Activated naive CD4-positive, alpha-beta T cell treated with anti-CD3 and anti-CD28 coated beads, Interleukin-2, amount 50 U/mL, for 72 hours (primary cell): ENCODE results near the gene KLHDC9. TPM values are rescaled to one million over a fixed set of nuclear protein-coding genes. Genes with fewer than 3 reads are reported as not detected.

ENCODE experiments used
- ATAC-seq, 2 donors: fragments of 150-1000 bp; cut with Tn5 transposase; 2 replicates each; pipeline ENCODE4 v1.10.0; 2021; ENCODE audit warnings: mild to moderate bottlenecking in 2 of 2, moderate library complexity in 2 of 2
- DNase-seq, 2 donors: peaks; one replicate each; pipeline ENCODE4 v3.0.0; 2021 to 2022; ENCODE audit warnings: low spot score in 2 of 2
- H3K27ac Mint-ChIP-seq, 2 donors: one replicate each; pipeline ENCODE4 v1.8.0; 2022; ENCODE audit warnings: mild to moderate bottlenecking in 2 of 2, mixed read lengths in 2 of 2
- H3K36me3 Mint-ChIP-seq, 2 donors: one replicate each; pipeline ENCODE4 v1.8.0; 2022; ENCODE audit warnings: mixed read lengths in 2 of 2
- H3K9me3 Mint-ChIP-seq, 2 donors: one replicate each; pipeline ENCODE4 v1.8.0; 2022; ENCODE audit warnings: mixed read lengths in 2 of 2
- total RNA-seq, 2 donors: library from RNA; stranded (reverse); gene quantifications; one replicate each; pipeline ENCODE4 v1.2.3, GENCODE V29; 2022

Gene KLHDC9
- total RNA-seq, 2 donors from 2014 or later = 2.2 TPM; not detected in 1

- ATAC-seq (no peak), DNase-seq (peak in 1 of 2 donors; percentile 51)
- Mint-ChIP-seq H3K36me3 (peaks cover 23 to 28% of the 10 kb centered on the region in 2 donors), H3K27ac (peak overlapping the region; percentile 28 to 65), H3K9me3 (no peaks in the 10 kb centered on the region)
Observed at GRCh38 chr1:161071886-161072371, 26.2 kb upstream of the KLHDC9 start.

GRCh38 chr1:161072751-161073449 is 25.3 kb upstream of the KLHDC9 start:
- Mint-ChIP-seq H3K36me3 (peaks cover 14 to 19% of the 10 kb centered on the region in 2 donors), H3K9me3 (no peaks in the 10 kb centered on the region), H3K27ac (peak overlapping the region; percentile 62 to 71)
- no peak for DNase-seq
- ATAC-seq = no peak

DNA sequence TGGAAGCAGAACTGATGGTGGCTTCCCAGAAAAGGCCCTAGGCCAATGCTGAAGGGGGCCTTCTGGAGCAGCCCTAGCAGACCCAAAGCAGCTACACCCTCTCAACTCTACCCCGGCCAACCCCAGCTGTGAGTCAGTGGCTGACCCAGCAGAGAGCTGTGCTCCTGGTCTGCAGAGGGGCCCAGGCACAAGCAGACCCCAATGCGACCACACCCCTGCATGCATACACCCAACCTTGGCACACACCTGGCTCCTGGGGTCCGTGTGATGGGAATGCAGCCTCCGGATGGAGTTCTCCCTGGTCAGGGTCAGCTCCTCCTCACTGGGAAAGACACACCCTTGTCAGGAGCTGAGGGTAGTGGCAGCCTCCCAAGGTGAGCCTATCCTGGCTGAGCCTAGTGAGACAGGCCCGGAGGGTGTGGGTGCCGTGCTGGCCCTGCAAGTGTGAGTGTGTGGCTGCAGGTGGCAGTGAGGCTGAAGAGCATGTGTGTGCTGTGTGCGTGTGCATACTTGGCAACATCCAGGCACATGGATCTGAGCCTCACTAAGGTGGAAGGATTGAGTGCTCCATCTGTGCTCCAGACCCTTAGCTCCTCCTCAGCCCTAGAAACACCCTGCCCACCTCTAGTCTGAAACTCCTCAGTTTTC is 24.6 kb upstream of the KLHDC9 start:
- Mint-ChIP-seq H3K27ac (peak overlapping the region; percentile 62 to 71), H3K9me3 (no peaks in the 10 kb centered on the region), H3K36me3 (peaks cover 10 to 12% of the 10 kb centered on the region in 2 donors)
- DNase-seq (no peak), ATAC-seq (no peak)

GRCh38 chr1:161074676-161075368 is 23.3 kb upstream of the KLHDC9 start:
- H3K36me3 Mint-ChIP-seq = no peaks in the 10 kb centered on the region
- ATAC-seq = no peak
- peak overlapping the region; percentile 55 to 71 for H3K27ac Mint-ChIP-seq
- H3K9me3 Mint-ChIP-seq = no peaks in the 10 kb centered on the region
- DNase-seq = no peak

DNA sequence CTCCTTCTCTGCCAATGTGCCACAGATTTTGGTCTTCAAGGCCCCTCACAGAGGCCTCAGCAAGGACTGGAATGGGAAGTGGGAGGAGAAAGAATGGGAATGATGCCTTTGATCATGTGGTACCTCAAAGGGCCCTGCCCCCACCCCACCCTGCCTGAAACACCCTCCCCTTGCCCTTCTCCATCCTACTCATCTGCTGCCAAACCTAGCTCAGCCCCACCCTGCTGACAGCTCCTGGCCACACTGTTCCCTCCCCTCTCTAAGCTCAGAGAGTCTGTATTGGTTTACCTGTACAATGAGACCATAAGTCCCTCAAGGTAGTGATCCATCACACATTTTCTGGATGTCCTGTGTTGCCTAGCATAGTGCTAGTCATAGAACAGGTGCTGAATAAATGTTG is 21.8 kb upstream of the KLHDC9 start:
- H3K27ac Mint-ChIP-seq = no peak overlapping the region
- H3K9me3 Mint-ChIP-seq = no peaks in the 10 kb centered on the region
- H3K36me3 Mint-ChIP-seq = no peaks in the 10 kb centered on the region
- ATAC-seq (no peak), DNase-seq (no peak)

DNA sequence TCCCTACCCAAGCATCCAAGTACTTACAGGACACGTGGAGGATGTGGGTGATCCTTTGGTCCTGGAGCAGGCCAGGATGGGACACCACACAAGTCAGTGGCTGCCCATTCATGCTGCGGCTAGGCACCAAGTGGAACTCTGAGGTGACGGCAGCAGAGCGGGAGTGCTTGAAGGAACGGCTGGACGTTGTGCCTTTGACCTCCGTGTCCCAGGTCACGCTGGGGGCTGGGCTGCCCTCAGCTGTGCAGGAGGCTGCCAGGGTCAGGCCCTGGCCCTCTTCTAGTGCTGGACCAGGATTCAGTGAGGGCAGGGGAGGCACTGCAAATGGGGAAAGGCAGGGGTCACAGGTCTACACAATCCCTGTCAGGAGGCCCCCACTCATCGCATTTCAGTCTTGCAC is 20.7 kb upstream of the KLHDC9 start:
- H3K9me3 Mint-ChIP-seq = no peaks in the 10 kb centered on the region

GRCh38 chr1:161079436-161080110 is 18.6 kb upstream of the KLHDC9 start:
- ATAC-seq (no peak), DNase-seq (no peak)
- H3K9me3 Mint-ChIP-seq = no peaks in the 10 kb centered on the region
- no peak overlapping the region for H3K27ac Mint-ChIP-seq
- H3K36me3 Mint-ChIP-seq = no peaks in the 10 kb centered on the region

More for the DNA sequence above, 20.7 kb upstream of the KLHDC9 start:
- no peak overlapping the region for H3K27ac Mint-ChIP-seq
- H3K36me3 Mint-ChIP-seq = no peaks in the 10 kb centered on the region
- ATAC-seq (no peak), DNase-seq (no peak)

DNA sequence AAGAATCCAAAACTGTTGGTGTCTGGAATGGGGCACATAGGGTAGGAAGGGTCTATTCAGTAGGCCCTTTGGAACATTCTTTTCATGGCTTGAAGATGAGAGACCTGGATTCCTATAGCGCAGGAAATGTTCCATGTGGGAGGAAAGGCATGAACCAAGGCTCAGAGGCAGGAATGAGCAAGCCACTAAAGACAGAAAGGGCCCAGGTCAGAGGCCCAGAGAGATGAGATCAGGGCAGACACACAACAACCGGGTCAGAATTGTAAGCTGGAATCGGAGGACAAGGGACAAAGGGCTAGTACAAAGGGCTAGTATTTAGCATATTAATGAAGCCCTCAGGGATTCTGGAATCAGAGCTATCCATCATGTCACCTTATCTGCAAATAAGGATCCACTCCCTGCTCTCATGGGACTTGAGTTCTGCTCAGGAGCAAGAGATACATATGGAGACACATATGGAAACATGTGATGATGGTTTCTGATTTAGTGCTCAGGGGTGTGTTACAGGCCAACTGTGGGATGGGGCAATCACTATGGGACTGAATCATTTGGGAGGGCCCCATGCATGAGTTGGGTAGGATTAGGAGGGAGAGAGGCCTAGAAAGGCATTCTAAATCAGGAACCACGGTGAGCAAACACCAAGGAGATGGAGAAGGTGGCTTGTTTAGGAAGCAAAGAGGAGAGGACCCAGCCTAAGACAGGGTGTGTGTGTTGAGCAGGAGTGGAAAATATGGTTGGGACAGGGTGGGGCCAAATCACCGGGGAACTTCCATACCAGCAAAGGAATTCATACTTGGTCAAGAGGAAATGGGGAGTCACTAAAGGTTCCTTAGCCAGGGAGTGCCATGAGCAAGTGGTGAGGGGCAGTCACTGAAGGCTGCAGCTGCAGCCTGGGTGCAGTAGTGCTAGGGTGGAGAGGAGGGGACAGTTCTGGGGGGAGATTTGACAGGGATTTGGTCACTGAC is 17.4 kb upstream of the KLHDC9 start:
- H3K27ac Mint-ChIP-seq = peak overlapping the region in 1 of 2 donors; percentile 86
- H3K9me3 Mint-ChIP-seq = no peaks in the 10 kb centered on the region
- ATAC-seq (peak in 1 of 2 donors; percentile 21), DNase-seq (no peak)
- no peaks in the 10 kb centered on the region for H3K36me3 Mint-ChIP-seq

DNA sequence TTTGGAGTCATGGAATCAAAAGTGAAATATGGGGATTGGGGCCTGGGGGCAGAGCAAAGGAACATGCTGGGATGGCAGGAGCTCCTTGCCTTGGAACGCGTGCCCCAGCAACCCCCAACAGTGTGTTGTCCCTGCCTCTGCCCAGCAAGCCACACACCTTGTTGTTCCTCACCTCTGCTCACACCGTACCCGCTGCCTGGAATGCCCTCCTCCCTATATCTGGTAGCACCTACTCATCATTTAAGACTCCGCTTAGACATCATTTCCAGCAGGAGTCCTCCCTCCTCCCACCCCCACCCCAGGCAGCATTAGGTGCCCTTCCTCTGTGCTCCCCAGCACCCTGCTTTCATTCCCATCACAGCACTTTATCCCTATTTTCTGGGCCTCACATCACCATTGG is 16.6 kb upstream of the KLHDC9 start:
- DNase-seq = no peak
- H3K27ac Mint-ChIP-seq = peak overlapping the region in 1 of 2 donors; percentile 15
- H3K9me3 Mint-ChIP-seq = no peaks in the 10 kb centered on the region
- H3K36me3 Mint-ChIP-seq = no peaks in the 10 kb centered on the region
- no peak for ATAC-seq

DNA sequence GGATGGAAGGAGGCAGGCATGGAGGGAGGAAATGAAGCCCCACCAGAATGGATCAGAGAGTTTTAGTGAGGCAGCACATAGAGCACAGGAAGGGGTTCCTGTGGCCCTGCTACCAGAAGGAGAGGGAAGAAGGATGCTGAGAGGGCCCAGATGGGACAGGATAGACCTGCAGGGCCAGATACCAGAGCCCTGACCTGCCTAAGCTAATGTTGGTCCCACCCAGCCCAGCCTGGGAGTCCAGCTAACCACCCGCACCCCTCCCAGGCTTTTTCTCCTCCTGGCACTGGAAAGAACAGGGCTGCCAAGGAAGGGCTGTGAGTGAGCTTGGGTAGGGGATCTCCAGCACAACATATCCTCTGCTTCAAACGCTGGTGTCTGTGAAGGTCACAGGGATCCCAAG is 15.7 kb upstream of the KLHDC9 start:
- Mint-ChIP-seq H3K9me3 (no peaks in the 10 kb centered on the region), H3K27ac (no peak overlapping the region), H3K36me3 (no peaks in the 10 kb centered on the region)
- DNase-seq (no peak), ATAC-seq (no peak)

DNA sequence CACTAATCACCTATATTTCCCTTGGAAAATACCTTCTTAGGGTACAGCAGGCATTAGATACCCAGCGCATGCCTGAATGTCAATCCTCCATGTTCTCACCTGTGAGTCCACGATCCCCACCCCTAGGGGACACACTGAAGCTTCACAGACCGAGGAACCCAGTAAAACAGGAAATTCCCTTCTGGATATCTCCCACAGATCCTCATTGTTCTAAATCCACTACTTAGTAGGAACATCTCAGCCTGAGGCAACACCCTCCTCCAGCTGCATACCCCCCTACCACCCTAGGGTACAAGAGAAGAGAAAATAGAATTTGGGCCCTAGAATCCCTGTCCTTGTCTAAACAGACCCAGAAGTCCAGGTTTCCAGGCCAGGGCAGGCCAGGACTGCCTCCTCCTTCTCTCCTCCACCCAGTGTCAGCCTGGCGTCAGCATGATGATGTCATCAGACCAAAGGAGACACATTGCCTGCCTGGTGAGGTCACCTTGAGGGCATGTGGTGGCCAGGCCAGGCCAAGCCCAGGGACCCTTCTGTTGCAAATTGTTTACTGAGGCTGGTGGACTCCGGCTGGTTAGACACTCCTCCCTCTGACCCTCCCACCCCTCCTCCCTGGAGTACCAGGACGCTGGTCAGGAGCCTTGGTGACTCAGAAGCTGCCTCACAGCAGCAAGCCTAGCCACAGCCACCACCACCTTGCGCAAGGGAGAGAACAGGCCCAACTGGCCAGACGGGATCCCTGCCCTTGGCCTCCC is 15.0 kb upstream of the KLHDC9 start:
- H3K36me3 Mint-ChIP-seq = no peaks in the 10 kb centered on the region
- DNase-seq (no peak), ATAC-seq (peak in 1 of 2 donors; percentile 83)
- H3K9me3 Mint-ChIP-seq = no peaks in the 10 kb centered on the region
- no peak overlapping the region for H3K27ac Mint-ChIP-seq

- no peaks in the 10 kb centered on the region for H3K36me3 Mint-ChIP-seq
- ATAC-seq = no peak
- H3K27ac Mint-ChIP-seq = no peak overlapping the region
- no peaks in the 10 kb centered on the region for H3K9me3 Mint-ChIP-seq
- no peak for DNase-seq
Observed at GRCh38 chr1:161083748-161084596, 14.2 kb upstream of the KLHDC9 start.

- H3K9me3 Mint-ChIP-seq = no peaks in the 10 kb centered on the region
- H3K36me3 Mint-ChIP-seq = no peaks in the 10 kb centered on the region
- no peak overlapping the region for H3K27ac Mint-ChIP-seq
- no peak for DNase-seq
- no peak for ATAC-seq
Observed at GRCh38 chr1:161084597-161084988, 13.6 kb upstream of the KLHDC9 start.

- no peak for DNase-seq
- Mint-ChIP-seq H3K27ac (peak overlapping the region in 1 of 2 donors; percentile 25), H3K36me3 (no peaks in the 10 kb centered on the region), H3K9me3 (no peaks in the 10 kb centered on the region)
- no peak for ATAC-seq
Observed at GRCh38 chr1:161085165-161085564, 13.0 kb upstream of the KLHDC9 start.
